ENCODE data around the gene PTPRN2. TPM values are rescaled to one million over a fixed set of nuclear protein-coding genes. Genes with fewer than 3 reads are reported as not detected.

The PTPRN2 gene
- total and polyA plus RNA-seq, 2 donors (not counting 3 experiments of a cell fraction or from before 2014, with no cell fraction given) = 0.62 to 0.88 TPM

GRCh38 chr7:157864911-157865310, 722.7 kb downstream of the PTPRN2 start:
- no peak overlapping the region for H2AFZ ChIP-seq (ENCODE audit: low read depth, low read length)
- H4K20me1 ChIP-seq (replicated peaks; ENCODE audit: control insufficient read depth, extremely low read depth, insufficient read depth, low read length) = no peaks in the 10 kb centered on the region
- FAIRE-seq = no peak
- H3K27ac ChIP-seq (ENCODE audit: insufficient read depth, low read depth, low read length) = no peak overlapping the region
- no peaks in the 10 kb centered on the region for H3K9me1 ChIP-seq (replicated peaks; ENCODE audit: control insufficient read depth, extremely low read depth, insufficient read depth, low read length)
- H3K4me1 ChIP-seq (ENCODE audit: control insufficient read depth, extremely low read depth, insufficient read depth, low read length) = no peaks in the 10 kb centered on the region
- intact Hi-C loops (cut with micrococcal nuclease) (no loop called here), dilution Hi-C loops (cut with MboI; ENCODE audit: extremely low pct_ligation_motif_present, low sequenced_read_pairs) (no loop called here)
- ChIA-PET CTCF (no interaction called here), POLR2A (no interaction called here)
- no peaks in the 10 kb centered on the region for H3K9me3 ChIP-seq (replicated peaks; ENCODE audit: control insufficient read depth, insufficient read depth, low read length)
- H3K9ac ChIP-seq (replicated peaks; ENCODE audit: extremely low read depth, insufficient read depth, low read length) = no peak overlapping the region
- no peak overlapping the region for H3K4me3 ChIP-seq (replicated peaks in 1 of 3; ENCODE audit: insufficient read depth in 1 of 3, low read depth in 1 of 3, low read length in 3 of 3)
- no peak for DNase-seq (ENCODE audit: low read depth, low spot score)
- no peaks in the 10 kb centered on the region for H3K79me2 ChIP-seq (ENCODE audit: control insufficient read depth, insufficient read depth, low read length)
- no peak overlapping the region for H3K4me2 ChIP-seq (ENCODE audit: insufficient read depth, low read length)
- TF ChIP-seq POLR2AphosphoS5 (IDR thresholded peaks at IDR 0.05; ENCODE audit: insufficient read depth, low read depth, low read length) (no peak), CTCF (IDR thresholded peaks at IDR 0.05; ENCODE audit: extremely low read depth in 1 of 2, insufficient read depth in 1 of 2, low read depth in 1 of 2, low read length in 2 of 2) (no peak), MYC (IDR thresholded peaks at IDR 0.05; ENCODE audit: low read depth, low read length) (no peak)
- BruUV-seq (replicated peaks) = no TSS peak
- H3K27me3 ChIP-seq (ENCODE audit: control insufficient read depth in 2 of 2, insufficient read depth in 2 of 2, low read length in 2 of 2) = no peaks in the 10 kb centered on the region
- no peaks in the 10 kb centered on the region for H3K36me3 ChIP-seq (ENCODE audit: control insufficient read depth in 2 of 2, extremely low read depth in 1 of 2, insufficient read depth in 2 of 2, low read length in 2 of 2)

GRCh38 chr7:157863906-157864810, 723.5 kb downstream of the PTPRN2 start:
- no peak overlapping the region for H3K4me2 ChIP-seq (ENCODE audit: insufficient read depth, low read length)
- no peaks in the 10 kb centered on the region for H3K79me2 ChIP-seq (ENCODE audit: control insufficient read depth, insufficient read depth, low read length)
- no peak overlapping the region for H3K9ac ChIP-seq (replicated peaks; ENCODE audit: extremely low read depth, insufficient read depth, low read length)
- POLR2A ChIA-PET = no interaction called here
- H3K4me1 ChIP-seq (ENCODE audit: control insufficient read depth, extremely low read depth, insufficient read depth, low read length) = no peaks in the 10 kb centered on the region
- no peaks in the 10 kb centered on the region for H4K20me1 ChIP-seq (replicated peaks; ENCODE audit: control insufficient read depth, extremely low read depth, insufficient read depth, low read length)
- no peak overlapping the region for H3K27ac ChIP-seq (ENCODE audit: insufficient read depth, low read depth, low read length)
- TF ChIP-seq MAX (IDR thresholded peaks at IDR 0.05; ENCODE audit: insufficient read depth, insufficient read length) = no peak
- no peak for TF ChIP-seq FOS (IDR thresholded peaks at IDR 0.05; ENCODE audit: borderline replicate concordance, insufficient read depth, low read length)
- TF ChIP-seq JUN (IDR thresholded peaks at IDR 0.05; ENCODE audit: borderline replicate concordance, insufficient read depth, insufficient read length, low read depth) = no peak
- TF ChIP-seq CTCF (IDR thresholded peaks at IDR 0.05; ENCODE audit: extremely low read depth in 1 of 2, insufficient read depth in 1 of 2, low read depth in 1 of 2, low read length in 2 of 2) = no peak
- no peak for DNase-seq (ENCODE audit: low read depth, low spot score)
- H3K4me3 ChIP-seq (replicated peaks in 1 of 3; ENCODE audit: insufficient read depth in 1 of 3, low read depth in 1 of 3, low read length in 3 of 3) = no peak overlapping the region
- dilution Hi-C loops (cut with MboI; ENCODE audit: extremely low pct_ligation_motif_present, low sequenced_read_pairs) = no loop called here
- H2AFZ ChIP-seq (ENCODE audit: low read depth, low read length) = no peak overlapping the region
- no peaks in the 10 kb centered on the region for H3K9me3 ChIP-seq (replicated peaks; ENCODE audit: control insufficient read depth, insufficient read depth, low read length)
- no peaks in the 10 kb centered on the region for H3K9me1 ChIP-seq (replicated peaks; ENCODE audit: control insufficient read depth, extremely low read depth, insufficient read depth, low read length)
- FAIRE-seq = no peak
- CTCF ChIA-PET = no interaction called here
- no peaks in the 10 kb centered on the region for H3K36me3 ChIP-seq (ENCODE audit: control insufficient read depth in 2 of 2, extremely low read depth in 1 of 2, insufficient read depth in 2 of 2, low read length in 2 of 2)
- no TSS peak for BruUV-seq (replicated peaks)
- H3K27me3 ChIP-seq (ENCODE audit: control insufficient read depth in 2 of 2, insufficient read depth in 2 of 2, low read length in 2 of 2) = no peaks in the 10 kb centered on the region
- intact Hi-C loops (cut with micrococcal nuclease) = no loop called here

All from endothelial cell of umbilical vein (primary cell).